ENCODE measurements around the gene OPCML.

The OPCML gene

DNA sequence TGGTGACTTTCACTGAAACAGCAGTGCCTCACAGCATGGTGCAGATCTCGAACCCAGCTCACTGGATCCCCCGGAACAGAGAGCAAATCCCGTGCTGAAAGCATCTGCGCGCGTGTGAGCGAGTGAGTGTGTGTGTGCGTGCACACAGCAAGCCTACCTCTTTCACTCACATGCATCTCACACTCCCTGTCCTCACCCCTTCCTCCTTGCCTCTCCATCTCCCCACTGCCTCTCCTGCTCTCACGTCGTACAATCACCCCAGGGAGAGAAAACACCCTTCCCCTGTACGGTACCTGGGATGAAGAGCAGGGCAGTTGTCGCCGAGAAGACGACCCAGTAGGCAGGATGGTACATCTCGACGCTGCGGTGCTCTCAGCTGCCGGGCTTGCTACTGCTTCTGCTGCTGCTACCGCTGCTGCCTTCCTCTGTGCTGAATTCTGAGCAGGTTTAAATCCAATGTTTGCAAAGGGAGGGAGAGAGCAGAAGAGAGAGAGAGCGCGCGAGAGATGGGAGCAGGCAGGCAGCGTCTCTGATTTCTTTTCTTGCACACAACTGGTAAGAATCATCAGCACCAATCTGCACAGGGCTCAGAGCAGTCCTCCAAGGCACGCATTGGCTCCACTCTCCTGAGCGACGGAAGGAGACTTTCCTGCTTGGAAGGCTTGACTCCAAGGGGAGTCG is at the start of gene OPCML:
OPCML (minus strand) TSS at position 531 of the 681 bp plus-strand sequence.
- no peak for ATAC-seq

DNA sequence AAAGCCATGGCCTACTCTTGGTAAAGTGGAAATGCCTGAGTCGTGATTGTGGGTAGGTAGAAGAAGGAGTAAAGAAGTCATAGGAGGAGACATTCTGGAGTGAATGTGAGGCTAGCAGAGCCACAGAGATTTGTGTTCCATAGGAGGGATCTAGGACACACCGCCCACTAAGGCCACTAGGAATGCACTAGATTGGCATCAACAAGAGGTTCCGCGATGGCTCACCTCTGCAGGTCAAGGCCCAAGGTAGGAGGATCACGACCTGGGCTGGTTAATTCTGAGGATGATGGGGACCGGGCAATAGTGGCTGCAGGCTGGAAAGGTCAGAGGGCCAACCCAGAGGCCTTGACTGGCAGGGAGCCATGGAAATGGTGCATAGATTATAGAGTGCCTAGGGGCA is 48.8 kb upstream of the OPCML start:
- ATAC-seq = no peak
- TF ChIP-seq, protein P1, sequence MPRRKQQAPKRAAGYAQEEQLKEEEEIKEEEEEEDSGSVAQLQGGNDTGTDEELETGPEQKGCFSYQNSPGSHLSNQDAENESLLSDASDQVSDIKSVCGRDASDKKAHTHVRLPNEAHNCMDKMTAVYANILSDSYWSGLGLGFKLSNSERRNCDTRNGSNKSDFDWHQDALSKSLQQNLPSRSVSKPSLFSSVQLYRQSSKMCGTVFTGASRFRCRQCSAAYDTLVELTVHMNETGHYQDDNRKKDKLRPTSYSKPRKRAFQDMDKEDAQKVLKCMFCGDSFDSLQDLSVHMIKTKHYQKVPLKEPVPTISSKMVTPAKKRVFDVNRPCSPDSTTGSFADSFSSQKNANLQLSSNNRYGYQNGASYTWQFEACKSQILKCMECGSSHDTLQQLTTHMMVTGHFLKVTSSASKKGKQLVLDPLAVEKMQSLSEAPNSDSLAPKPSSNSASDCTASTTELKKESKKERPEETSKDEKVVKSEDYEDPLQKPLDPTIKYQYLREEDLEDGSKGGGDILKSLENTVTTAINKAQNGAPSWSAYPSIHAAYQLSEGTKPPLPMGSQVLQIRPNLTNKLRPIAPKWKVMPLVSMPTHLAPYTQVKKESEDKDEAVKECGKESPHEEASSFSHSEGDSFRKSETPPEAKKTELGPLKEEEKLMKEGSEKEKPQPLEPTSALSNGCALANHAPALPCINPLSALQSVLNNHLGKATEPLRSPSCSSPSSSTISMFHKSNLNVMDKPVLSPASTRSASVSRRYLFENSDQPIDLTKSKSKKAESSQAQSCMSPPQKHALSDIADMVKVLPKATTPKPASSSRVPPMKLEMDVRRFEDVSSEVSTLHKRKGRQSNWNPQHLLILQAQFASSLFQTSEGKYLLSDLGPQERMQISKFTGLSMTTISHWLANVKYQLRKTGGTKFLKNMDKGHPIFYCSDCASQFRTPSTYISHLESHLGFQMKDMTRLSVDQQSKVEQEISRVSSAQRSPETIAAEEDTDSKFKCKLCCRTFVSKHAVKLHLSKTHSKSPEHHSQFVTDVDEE (CRISPR knock-in tag; IDR thresholded peaks at IDR 0.05) = no peak
- TF ChIP-seq, protein P2, sequence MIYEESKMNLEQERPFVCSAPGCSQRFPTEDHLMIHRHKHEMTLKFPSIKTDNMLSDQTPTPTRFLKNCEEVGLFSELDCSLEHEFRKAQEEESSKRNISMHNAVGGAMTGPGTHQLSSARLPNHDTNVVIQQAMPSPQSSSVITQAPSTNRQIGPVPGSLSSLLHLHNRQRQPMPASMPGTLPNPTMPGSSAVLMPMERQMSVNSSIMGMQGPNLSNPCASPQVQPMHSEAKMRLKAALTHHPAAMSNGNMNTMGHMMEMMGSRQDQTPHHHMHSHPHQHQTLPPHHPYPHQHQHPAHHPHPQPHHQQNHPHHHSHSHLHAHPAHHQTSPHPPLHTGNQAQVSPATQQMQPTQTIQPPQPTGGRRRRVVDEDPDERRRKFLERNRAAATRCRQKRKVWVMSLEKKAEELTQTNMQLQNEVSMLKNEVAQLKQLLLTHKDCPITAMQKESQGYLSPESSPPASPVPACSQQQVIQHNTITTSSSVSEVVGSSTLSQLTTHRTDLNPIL (CRISPR knock-in tag; IDR thresholded peaks at IDR 0.05; ENCODE audit: low read depth) = no peak
- TF ChIP-seq ZNF70 (CRISPR knock-in tag; IDR thresholded peaks at IDR 0.05) = no peak
- TF ChIP-seq, protein P3, sequence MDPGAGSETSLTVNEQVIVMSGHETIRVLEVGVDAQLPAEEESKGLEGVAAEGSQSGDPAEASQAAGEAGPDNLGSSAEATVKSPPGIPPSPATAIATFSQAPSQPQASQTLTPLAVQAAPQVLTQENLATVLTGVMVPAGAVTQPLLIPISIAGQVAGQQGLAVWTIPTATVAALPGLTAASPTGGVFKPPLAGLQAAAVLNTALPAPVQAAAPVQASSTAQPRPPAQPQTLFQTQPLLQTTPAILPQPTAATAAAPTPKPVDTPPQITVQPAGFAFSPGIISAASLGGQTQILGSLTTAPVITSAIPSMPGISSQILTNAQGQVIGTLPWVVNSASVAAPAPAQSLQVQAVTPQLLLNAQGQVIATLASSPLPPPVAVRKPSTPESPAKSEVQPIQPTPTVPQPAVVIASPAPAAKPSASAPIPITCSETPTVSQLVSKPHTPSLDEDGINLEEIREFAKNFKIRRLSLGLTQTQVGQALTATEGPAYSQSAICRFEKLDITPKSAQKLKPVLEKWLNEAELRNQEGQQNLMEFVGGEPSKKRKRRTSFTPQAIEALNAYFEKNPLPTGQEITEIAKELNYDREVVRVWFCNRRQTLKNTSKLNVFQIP (CRISPR knock-in tag; IDR thresholded peaks at IDR 0.05; ENCODE audit: borderline replicate concordance, low read depth) = no peak
- no peak for TF ChIP-seq ZFP30 (CRISPR knock-in tag; IDR thresholded peaks at IDR 0.05)
- TF ChIP-seq ZFP3 (CRISPR knock-in tag; IDR thresholded peaks at IDR 0.05) = no peak
- TF ChIP-seq, protein P4, sequence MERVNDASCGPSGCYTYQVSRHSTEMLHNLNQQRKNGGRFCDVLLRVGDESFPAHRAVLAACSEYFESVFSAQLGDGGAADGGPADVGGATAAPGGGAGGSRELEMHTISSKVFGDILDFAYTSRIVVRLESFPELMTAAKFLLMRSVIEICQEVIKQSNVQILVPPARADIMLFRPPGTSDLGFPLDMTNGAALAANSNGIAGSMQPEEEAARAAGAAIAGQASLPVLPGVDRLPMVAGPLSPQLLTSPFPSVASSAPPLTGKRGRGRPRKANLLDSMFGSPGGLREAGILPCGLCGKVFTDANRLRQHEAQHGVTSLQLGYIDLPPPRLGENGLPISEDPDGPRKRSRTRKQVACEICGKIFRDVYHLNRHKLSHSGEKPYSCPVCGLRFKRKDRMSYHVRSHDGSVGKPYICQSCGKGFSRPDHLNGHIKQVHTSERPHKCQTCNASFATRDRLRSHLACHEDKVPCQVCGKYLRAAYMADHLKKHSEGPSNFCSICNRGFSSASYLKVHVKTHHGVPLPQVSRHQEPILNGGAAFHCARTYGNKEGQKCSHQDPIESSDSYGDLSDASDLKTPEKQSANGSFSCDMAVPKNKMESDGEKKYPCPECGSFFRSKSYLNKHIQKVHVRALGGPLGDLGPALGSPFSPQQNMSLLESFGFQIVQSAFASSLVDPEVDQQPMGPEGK (CRISPR knock-in tag; IDR thresholded peaks at IDR 0.05; ENCODE audit: borderline replicate concordance) = no peak
- no peak for TF ChIP-seq ISL1 (CRISPR knock-in tag; IDR thresholded peaks at IDR 0.05)
- no peak for TF ChIP-seq ZC3H10 (CRISPR knock-in tag; IDR thresholded peaks at IDR 0.05)
- TF ChIP-seq ZNF8 (CRISPR knock-in tag; IDR thresholded peaks at IDR 0.05) = no peak
- no peak for TF ChIP-seq PPARA (CRISPR knock-in tag; IDR thresholded peaks at IDR 0.05; ENCODE audit: borderline replicate concordance)
- no peak for TF ChIP-seq TOX (CRISPR knock-in tag; IDR thresholded peaks at IDR 0.05; ENCODE audit: borderline replicate concordance)
- no peak for TF ChIP-seq OSR1 (CRISPR knock-in tag; IDR thresholded peaks at IDR 0.05)
- no peak for TF ChIP-seq ARNTL (CRISPR knock-in tag; IDR thresholded peaks at IDR 0.05; ENCODE audit: borderline replicate concordance, low read depth)
- no peak for TF ChIP-seq TCF4 (CRISPR knock-in tag; IDR thresholded peaks at IDR 0.05; ENCODE audit: borderline replicate concordance)
- no peak for TF ChIP-seq ZNF565 (CRISPR knock-in tag; conservative IDR thresholded peaks at IDR 0.05; ENCODE audit: low read depth)

More for the DNA sequence above, at the start of gene OPCML:
- TF ChIP-seq ESRRG (CRISPR knock-in tag; IDR thresholded peaks at IDR 0.05) (no peak), ZNF8 (CRISPR knock-in tag; IDR thresholded peaks at IDR 0.05) (no peak), OSR1 (CRISPR knock-in tag; IDR thresholded peaks at IDR 0.05) (no peak), TCF4 (CRISPR knock-in tag; IDR thresholded peaks at IDR 0.05; ENCODE audit: borderline replicate concordance) (no peak), ZFP3 (CRISPR knock-in tag; IDR thresholded peaks at IDR 0.05) (no peak), CSDC2 (CRISPR knock-in tag; IDR thresholded peaks at IDR 0.05) (no peak), ZNF70 (CRISPR knock-in tag; IDR thresholded peaks at IDR 0.05) (no peak), ZC3H10 (CRISPR knock-in tag; IDR thresholded peaks at IDR 0.05) (no peak), SNAI2 (CRISPR knock-in tag; IDR thresholded peaks at IDR 0.05) (no peak), TOX (CRISPR knock-in tag; IDR thresholded peaks at IDR 0.05; ENCODE audit: borderline replicate concordance) (no peak), GLIS3 (CRISPR knock-in tag; IDR thresholded peaks at IDR 0.05) (no peak), ISL1 (CRISPR knock-in tag; IDR thresholded peaks at IDR 0.05) (no peak), PPARA (CRISPR knock-in tag; IDR thresholded peaks at IDR 0.05; ENCODE audit: borderline replicate concordance) (no peak), RARB (CRISPR knock-in tag; IDR thresholded peaks at IDR 0.05) (no peak)
- TF ChIP-seq, protein P1 (CRISPR knock-in tag; IDR thresholded peaks at IDR 0.05) = no peak
- TF ChIP-seq, protein P4 (CRISPR knock-in tag; IDR thresholded peaks at IDR 0.05; ENCODE audit: borderline replicate concordance) = no peak
- TF ChIP-seq, protein P3 (CRISPR knock-in tag; IDR thresholded peaks at IDR 0.05; ENCODE audit: borderline replicate concordance, low read depth) = no peak

All from SK-N-SH treated with all-trans-retinoic acid at 6 μM for 48 hours (cell line).